HG03135 (cell line): ENCODE data around the gene CYP27A1.
"Not testable (repeated sequence)": the region's sequence is repeated elsewhere in the genome, so short reads cannot be mapped to it uniquely, and the experiment has no call there.

Experiments
- ATAC-seq: cut with Tn5 transposase; IDR thresholded peaks from one replicate; pipeline ENCODE4 v1.9.1; 2021; ENCODE audit warnings: mild to moderate bottlenecking, moderate library complexity; ENCODE audit not compliant: unreplicated experiment

The CYP27A1 gene

GRCh38 chr2:218772759-218773158 is 9.2 kb upstream of the CYP27A1 start:
- ATAC-seq = not testable (repeated sequence)

DNA sequence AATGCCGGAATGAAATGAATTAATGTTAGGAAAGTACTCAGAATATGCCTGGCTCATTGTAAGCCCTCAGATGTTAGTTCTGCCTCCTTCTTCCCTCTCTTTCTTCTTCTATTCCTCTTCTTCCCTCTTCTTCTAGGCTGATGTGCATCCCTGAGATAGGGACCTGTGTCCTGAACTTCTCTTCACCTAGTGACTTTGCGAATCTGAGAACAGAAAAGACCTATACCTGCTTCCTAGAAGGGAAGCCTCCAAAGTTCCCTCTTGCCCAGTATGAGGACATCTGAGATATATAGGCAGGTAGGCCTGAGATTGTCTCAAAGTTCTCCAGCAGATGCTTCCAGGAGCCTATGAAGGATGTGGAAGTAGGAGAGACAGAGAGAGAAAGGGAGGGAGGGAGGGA is 8.1 kb upstream of the CYP27A1 start:
- ATAC-seq = no peak

GRCh38 chr2:218776488-218776887 is 5.5 kb upstream of the CYP27A1 start:
- no peak for ATAC-seq

DNA sequence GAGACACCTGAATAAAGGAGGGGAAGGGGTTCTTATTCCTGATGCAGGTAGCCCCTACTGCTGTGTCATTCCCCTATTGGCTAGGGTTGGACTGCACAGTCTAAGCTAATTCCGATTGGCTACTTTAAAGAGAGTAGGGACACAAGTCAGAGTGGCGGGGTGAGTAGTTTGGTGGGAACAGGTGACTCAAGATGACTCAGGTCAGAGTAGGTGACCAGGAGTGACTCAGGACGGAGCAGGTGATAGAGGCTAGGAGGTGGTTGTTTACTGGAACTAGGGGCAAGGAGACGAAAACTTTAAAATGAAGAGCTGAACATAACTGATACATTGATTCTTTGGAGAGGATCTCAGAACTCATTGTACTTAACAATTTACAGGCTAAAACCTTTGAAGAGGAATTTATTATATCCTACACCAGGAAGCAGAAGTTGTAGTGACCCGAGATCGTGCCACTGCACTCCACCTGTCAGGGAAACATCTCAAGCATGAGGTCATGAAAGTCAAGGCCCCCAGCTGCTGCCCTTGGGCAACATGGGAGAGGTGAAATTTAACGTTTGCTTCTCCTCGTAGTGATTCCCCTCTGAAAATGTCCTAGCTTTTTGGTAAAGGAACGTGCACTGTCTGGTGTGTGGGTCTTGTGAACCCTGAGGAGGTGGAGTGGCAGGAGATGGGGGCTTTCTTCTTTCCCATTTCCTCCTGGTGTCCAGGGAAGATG is 4.5 kb upstream of the CYP27A1 start:
- no peak for ATAC-seq

GRCh38 chr2:218780046-218780445 is 1.9 kb upstream of the CYP27A1 start:
- ATAC-seq = no peak

DNA sequence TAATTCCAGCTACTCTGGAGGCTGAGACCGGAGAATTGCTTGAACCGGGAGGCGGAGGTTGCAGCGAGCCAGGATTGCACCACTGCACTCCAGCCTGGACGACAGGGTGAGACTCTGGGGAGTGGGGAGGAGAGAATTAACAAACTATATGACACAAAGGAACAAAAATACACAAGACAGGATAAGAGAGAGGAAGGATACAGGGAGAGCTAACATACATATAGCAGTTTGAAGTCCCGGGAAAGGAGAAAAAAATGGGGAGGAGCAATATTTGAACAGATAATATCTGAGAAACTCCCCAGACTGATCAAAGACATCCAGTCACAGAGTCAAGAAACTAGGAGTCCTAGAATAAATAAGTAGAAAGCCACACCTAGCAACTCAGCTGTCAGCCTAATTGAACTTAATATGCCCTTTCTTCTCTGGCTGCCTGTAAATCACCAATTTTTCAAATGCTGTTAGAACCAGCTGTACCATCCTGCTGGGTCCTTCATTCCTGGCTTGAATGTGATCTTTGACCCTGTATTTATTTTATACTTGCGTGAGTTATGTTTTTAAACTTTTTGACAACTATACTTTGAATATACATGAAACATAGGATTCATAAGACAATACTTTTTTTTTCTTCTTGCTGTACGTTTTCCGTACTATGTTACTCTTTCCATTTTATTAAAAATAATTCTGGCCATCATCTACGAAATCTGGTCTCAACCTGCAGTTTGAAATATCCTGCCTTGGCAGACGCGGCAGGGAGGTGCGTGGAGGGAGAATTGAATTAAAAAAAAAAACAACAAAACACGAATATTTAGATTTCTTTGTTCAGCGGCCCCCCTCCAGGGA is 876 bp upstream of the CYP27A1 start:
- ATAC-seq = no peak

DNA sequence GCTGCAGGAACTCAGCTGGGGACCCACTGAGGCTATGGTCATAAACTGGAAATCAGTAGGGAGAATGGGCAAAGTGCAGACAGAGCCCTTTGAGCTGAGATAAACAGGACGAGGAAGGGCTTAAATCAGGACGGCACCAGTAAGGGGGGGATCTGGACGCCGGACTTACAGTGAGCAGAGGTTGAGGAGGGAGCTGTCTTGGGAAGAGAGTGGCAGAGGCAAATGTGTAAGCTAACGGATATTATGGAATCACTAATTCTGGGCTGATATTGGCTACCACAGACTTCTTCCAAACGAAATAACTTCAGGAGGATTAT is 539 bp downstream of the CYP27A1 start:
- no peak for ATAC-seq

DNA sequence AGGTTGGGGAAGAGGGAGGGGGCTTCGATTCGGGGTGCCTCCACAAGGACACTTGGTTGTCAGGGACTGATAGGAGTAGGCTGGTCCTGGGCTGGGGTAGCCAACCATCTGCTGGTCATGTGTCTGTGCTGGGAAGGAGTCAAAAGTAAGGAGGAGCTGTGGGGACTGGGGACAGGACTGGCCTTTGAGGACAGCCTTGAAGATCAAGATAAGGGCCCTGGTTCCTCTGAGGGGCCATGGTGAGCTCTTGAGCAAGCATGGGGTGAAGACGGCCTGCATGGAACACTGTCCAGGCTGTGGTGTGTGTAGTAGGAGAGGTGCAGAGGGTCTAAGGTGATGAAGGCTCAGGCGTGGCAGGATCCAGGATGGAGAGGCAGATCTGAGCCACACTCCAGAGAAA is 1.7 kb downstream of the CYP27A1 start:
- no peak for ATAC-seq

DNA sequence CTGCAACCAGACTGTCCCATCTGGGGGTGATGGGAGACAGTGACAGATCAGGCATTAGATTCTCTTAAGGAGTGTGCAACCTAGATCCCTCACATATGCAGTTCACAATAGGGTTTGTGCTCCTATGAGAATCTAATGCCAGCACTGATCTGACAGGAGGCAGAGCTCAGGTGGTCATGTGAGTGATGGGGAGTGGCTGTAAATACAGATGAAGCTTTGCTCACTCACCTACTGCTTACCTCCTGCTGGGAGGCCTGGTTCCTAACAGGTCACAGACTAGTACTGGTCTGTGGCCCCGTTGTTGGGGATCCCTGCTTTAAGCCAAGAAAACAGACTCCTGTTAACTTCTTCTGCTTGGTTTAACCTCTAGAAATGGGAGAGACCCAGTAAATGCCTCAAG is 3.2 kb downstream of the CYP27A1 start:
- no peak for ATAC-seq

DNA sequence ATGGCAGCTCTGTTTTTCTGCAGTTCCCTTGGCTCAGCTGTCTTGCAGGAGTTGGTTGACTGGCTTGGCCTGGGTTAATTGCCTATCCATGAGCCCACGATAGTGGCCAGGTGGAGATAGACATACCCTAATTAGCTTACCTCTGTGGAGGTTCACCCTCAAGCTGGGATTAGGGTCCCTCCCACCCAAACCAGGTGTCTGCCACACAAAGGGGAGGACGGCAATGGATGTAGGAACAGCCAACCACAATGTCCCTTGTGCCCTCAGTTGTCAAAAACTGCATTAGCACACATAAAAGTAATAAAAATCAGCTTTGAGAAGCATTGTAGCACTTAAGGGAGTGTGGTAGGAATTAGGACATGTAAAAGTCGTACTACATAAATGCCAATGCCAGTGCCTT is 4.2 kb downstream of the CYP27A1 start:
- ATAC-seq = no peak

DNA sequence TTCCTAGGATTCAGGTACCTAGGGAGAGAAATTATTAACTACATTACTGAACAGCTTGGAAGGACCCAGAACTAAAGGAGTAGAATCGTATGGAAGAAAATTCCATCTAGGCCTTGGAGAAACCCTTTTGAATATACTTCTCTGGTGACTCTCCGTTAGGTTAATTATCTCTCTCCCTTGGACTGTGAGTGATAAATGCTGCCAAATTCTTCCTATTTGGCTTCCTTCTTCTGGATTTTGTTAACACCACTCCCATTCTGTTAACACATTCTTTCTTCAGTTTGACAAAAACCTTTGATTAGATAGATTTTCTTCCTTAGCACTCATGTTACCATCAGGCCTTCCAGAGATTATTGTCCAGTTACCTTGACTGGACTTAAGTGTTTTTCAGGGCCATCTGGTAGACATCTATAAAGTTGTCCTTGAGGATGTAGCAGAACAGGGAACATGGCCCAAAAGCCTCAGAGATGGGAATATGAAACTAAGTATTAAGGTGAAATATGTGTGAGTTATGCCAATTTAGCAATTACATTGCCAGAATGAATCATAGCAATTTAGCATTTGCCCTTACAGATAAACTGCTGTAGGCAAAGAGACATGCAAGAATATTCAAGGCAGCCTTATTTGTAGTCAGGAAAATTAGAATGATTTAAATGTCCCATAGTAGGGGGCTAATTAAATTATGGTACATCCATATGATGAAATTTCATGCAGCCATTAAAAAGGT is 6.7 kb downstream of the CYP27A1 start:
- ATAC-seq = no peak

- ATAC-seq = no peak
Measured at GRCh38 chr2:218792433-218792832, 10.5 kb downstream of the CYP27A1 start.

GRCh38 chr2:218796691-218797090 is 14.7 kb downstream of the CYP27A1 start:
- ATAC-seq = no peak

GRCh38 chr2:218798767-218799504 is 17.0 kb downstream of the CYP27A1 start:
- no peak for ATAC-seq

GRCh38 chr2:218799990-218800389 is 18.0 kb downstream of the CYP27A1 start:
- no peak for ATAC-seq

- ATAC-seq = no peak
Measured at GRCh38 chr2:218802386-218802994, 20.5 kb downstream of the CYP27A1 start.

- no peak for ATAC-seq
Measured at GRCh38 chr2:218804817-218805216, 22.9 kb downstream of the CYP27A1 start.

DNA sequence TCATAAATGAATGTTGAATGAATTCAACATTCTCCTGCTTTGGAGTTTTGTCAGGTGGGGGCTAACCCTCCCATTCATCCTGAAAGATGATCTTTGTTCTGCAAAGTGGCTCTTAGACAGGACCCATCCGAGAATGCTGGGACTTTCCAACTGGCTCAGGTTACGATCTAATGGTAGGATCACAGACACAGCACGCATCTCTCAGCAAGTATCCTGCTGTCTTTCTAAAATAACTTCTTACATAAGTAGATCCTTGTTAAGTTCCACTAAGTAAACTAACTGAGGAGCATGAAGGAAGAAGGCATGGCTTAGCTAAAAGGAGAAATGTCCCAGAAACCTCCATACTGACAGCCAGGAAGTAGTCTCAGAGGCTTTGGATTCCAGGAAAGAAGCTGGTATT is 23.7 kb downstream of the CYP27A1 start:
- no peak for ATAC-seq

DNA sequence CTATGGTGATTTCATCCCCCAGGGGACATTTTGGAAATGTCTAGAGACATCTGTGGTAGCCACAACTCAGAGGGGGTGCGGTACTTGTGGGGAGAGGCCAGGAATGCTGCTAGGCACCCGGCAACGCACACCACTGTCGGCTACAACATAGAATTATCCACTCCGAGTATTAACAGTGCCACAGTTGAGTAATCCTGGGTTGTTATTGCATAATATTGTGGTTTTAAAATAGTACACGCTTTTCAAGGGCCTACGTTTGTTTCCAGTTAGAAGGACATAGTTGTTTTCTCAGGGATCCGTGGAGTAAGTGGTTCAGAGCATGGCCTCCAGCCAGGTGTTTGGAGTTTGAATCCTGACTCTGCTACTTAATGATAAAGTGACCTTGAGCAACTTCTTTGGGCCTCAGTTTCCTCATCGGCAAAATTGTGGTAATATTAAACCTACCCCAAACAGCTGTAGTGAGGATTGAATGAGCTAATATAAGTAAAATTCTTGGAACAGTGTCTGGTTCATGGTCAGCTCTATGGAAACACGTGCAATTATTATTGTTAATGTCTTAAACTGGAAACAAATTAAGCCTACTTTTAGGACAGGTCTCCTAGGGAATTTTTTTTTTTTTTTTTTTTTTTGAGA is 24.5 kb downstream of the CYP27A1 start:
- no peak for ATAC-seq

- no peak for ATAC-seq
Measured at GRCh38 chr2:218807626-218808025, 25.7 kb downstream of the CYP27A1 start.
